ENCODE measurements around the gene GAB2.
"Not testable (repeated sequence)": the region's sequence is repeated elsewhere in the genome, so short reads cannot be mapped to it uniquely, and the experiment has no call there.

Gene GAB2

DNA sequence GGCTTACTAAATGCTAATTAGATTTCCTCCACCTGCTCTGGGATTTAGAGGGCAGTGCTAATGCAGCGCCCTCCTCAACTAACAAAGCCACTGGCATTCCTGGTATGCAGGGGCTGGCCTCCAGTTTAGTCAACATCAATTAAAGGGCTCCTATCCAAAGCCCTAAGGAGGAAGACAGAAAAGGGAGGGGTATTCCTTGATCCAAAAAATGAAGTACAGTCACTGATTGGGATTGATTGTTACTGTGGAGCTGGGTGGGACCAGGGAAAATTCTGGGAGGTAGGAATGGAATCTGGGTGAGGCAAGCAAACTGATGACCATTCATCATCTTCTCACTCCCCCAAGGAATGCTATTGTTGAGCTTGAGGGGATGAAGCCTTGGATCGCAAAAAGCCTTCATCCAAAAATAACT, 52.2 kb downstream of the GAB2 start:
- Histone ChIP-seq H3K27me3 (ENCODE audit: control insufficient read depth in 1 of 2, insufficient read depth in 2 of 2, low read length in 2 of 2) (no peaks in the 10 kb centered on the region), H3K9me3 (ENCODE audit: control insufficient read depth in 2 of 2, low read length in 2 of 2) (no peaks in the 10 kb centered on the region), H3K36me3 (ENCODE audit: control insufficient read depth in 2 of 2, insufficient read depth in 2 of 2, low read length in 2 of 2) (no peaks in the 10 kb centered on the region), H3K9ac (ENCODE audit: low read length in 2 of 2) (no peak overlapping the region), H3K4me3 (ENCODE audit: low read length in 2 of 2) (no peak overlapping the region), H3K4me1 (ENCODE audit: control insufficient read depth, insufficient read depth, low read length) (no peaks in the 10 kb centered on the region), H3K27ac (ENCODE audit: low read length) (no peak overlapping the region)

- Histone ChIP-seq H3K9ac (ENCODE audit: low read length in 2 of 2) (no peak overlapping the region), H3K27ac (ENCODE audit: low read length) (no peak overlapping the region)
Measured at GRCh38 chr11:78364128-78364751, 53.4 kb downstream of the GAB2 start.

DNA sequence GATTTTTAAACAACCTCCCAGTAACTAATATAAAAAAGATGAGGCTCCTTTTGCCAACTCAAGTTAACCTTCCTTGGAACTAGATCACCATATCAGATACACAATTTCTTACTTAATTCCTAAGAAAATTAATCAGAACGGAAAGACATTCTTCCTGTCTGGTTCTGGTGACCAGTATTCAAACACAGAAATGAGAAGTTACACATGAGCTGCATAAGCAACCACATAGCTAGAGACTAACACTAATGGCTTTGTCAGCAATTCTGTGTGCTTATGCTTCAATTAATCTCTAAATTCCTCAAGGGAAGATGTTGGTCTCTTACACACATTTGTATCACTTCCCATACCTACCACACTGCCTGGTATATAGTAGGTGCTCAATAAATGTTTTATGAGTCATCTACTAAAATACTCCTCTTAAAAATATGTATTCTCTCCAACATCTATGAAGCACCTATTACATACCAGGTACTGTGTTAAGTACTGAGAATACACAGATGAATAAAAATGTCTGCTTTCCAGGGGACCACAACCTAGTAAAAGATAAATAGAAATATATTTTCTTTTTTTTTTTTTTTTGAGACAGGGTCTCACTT, 54.5 kb downstream of the GAB2 start:
- Histone ChIP-seq H3K27ac (ENCODE audit: low read length) (no peak overlapping the region), H3K4me3 (ENCODE audit: low read length in 2 of 2) (no peak overlapping the region), H3K4me1 (ENCODE audit: control insufficient read depth, insufficient read depth, low read length) (no peaks in the 10 kb centered on the region), H3K27me3 (ENCODE audit: control insufficient read depth in 1 of 2, insufficient read depth in 2 of 2, low read length in 2 of 2) (no peaks in the 10 kb centered on the region), H3K36me3 (ENCODE audit: control insufficient read depth in 2 of 2, insufficient read depth in 2 of 2, low read length in 2 of 2) (no peaks in the 10 kb centered on the region), H3K9ac (ENCODE audit: low read length in 2 of 2) (no peak overlapping the region), H3K9me3 (ENCODE audit: control insufficient read depth in 2 of 2, low read length in 2 of 2) (no peaks in the 10 kb centered on the region)

More at GRCh38 chr11:78364128-78364751, 53.4 kb downstream of the GAB2 start:
- Histone ChIP-seq H3K4me3 (ENCODE audit: low read length in 2 of 2) (no peak overlapping the region), H3K4me1 (ENCODE audit: control insufficient read depth, insufficient read depth, low read length) (no peaks in the 10 kb centered on the region), H3K9me3 (ENCODE audit: control insufficient read depth in 2 of 2, low read length in 2 of 2) (no peaks in the 10 kb centered on the region), H3K36me3 (ENCODE audit: control insufficient read depth in 2 of 2, insufficient read depth in 2 of 2, low read length in 2 of 2) (no peaks in the 10 kb centered on the region), H3K27me3 (ENCODE audit: control insufficient read depth in 1 of 2, insufficient read depth in 2 of 2, low read length in 2 of 2) (no peaks in the 10 kb centered on the region)

DNA sequence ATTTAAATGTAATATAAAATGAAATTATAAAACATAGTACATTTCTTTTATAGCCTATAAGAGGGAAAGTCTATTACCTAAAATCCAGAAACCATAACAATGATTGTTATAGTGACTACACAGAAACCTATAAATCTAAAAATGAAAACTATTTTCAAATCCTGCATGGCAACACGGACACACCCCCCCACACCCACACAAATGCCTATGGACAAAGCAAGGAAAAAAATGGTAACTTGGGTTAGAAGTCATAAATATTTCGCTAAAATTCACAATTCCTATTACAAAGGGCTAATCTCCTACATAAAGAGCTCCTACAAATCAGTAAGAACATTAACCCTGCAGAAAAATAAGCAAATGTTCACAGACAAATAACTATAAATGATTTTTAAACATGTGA, 56.4 kb downstream of the GAB2 start:
- no peaks in the 10 kb centered on the region for H3K9me3 ChIP-seq (ENCODE audit: control insufficient read depth in 2 of 2, low read length in 2 of 2)
- H3K9ac ChIP-seq (ENCODE audit: low read length in 2 of 2) = no peak overlapping the region
- no peaks in the 10 kb centered on the region for H3K4me1 ChIP-seq (ENCODE audit: control insufficient read depth, insufficient read depth, low read length)
- no peaks in the 10 kb centered on the region for H3K27me3 ChIP-seq (ENCODE audit: control insufficient read depth in 1 of 2, insufficient read depth in 2 of 2, low read length in 2 of 2)
- no peak overlapping the region for H3K27ac ChIP-seq (ENCODE audit: low read length)
- no peaks in the 10 kb centered on the region for H3K36me3 ChIP-seq (ENCODE audit: control insufficient read depth in 2 of 2, insufficient read depth in 2 of 2, low read length in 2 of 2)
- H3K4me3 ChIP-seq (ENCODE audit: low read length in 2 of 2) = no peak overlapping the region

DNA sequence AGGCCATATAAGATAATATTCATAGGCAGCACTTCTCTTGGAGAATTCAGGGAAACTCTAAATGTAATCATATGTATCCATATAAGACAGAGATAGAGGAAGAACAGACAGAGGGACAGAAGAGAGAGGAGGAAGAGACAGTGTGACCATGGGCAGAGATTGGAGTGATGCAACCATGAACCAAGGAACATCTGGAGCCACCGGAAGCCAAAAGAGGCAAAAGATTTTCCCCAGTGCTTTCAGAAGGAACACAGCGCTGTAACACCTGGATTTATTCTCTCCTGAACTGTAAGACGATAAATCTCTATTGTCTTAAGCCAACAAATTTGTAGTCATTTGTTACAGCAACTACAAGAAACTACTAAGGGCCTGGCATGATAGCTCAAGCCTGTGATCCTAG, 57.7 kb downstream of the GAB2 start:
- Histone ChIP-seq H3K27me3 (ENCODE audit: control insufficient read depth in 1 of 2, insufficient read depth in 2 of 2, low read length in 2 of 2) (no peaks in the 10 kb centered on the region), H3K9me3 (ENCODE audit: control insufficient read depth in 2 of 2, low read length in 2 of 2) (no peaks in the 10 kb centered on the region), H3K36me3 (ENCODE audit: control insufficient read depth in 2 of 2, insufficient read depth in 2 of 2, low read length in 2 of 2) (no peaks in the 10 kb centered on the region), H3K9ac (ENCODE audit: low read length in 2 of 2) (no peak overlapping the region), H3K4me3 (ENCODE audit: low read length in 2 of 2) (no peak overlapping the region), H3K4me1 (ENCODE audit: control insufficient read depth, insufficient read depth, low read length) (no peaks in the 10 kb centered on the region), H3K27ac (ENCODE audit: low read length) (no peak overlapping the region)

GRCh38 chr11:78357924-78358323, 59.7 kb downstream of the GAB2 start:
- H3K27ac ChIP-seq (ENCODE audit: low read length); H3K4me1 ChIP-seq (ENCODE audit: control insufficient read depth, insufficient read depth, low read length); H3K36me3 ChIP-seq (ENCODE audit: control insufficient read depth in 2 of 2, insufficient read depth in 2 of 2, low read length in 2 of 2); H3K4me3 ChIP-seq (ENCODE audit: low read length in 2 of 2); H3K9me3 ChIP-seq (ENCODE audit: control insufficient read depth in 2 of 2, low read length in 2 of 2); H3K27me3 ChIP-seq (ENCODE audit: control insufficient read depth in 1 of 2, insufficient read depth in 2 of 2, low read length in 2 of 2); H3K9ac ChIP-seq (ENCODE audit: low read length in 2 of 2): not testable (repeated sequence)

- H3K36me3 ChIP-seq (ENCODE audit: control insufficient read depth in 2 of 2, insufficient read depth in 2 of 2, low read length in 2 of 2); H3K4me3 ChIP-seq (ENCODE audit: low read length in 2 of 2); H3K9me3 ChIP-seq (ENCODE audit: control insufficient read depth in 2 of 2, low read length in 2 of 2); H3K9ac ChIP-seq (ENCODE audit: low read length in 2 of 2); H3K4me1 ChIP-seq (ENCODE audit: control insufficient read depth, insufficient read depth, low read length); H3K27ac ChIP-seq (ENCODE audit: low read length); H3K27me3 ChIP-seq (ENCODE audit: control insufficient read depth in 1 of 2, insufficient read depth in 2 of 2, low read length in 2 of 2): not testable (repeated sequence)
Measured at GRCh38 chr11:78357425-78357824, 60.2 kb downstream of the GAB2 start.

DNA sequence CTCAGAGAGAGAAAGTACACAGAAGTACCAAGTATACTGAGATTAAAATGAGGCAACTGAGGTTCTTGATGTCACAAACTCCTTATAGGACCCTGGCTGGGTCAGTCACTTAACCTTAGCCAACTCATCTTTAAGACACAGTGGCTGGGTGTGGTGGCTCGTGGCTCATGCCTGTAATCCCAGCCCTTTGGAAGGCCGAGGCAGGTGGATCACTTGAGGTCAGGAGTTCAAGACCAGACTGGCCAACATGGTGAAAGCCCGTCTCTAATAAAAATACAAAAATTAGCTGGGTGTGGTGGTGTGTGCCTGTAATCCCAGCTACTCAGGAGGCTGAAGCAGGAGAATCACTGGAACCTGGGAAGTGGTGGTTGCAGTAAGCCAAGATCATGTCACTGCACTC, 61.9 kb downstream of the GAB2 start:
- H3K36me3 ChIP-seq (ENCODE audit: control insufficient read depth in 2 of 2, insufficient read depth in 2 of 2, low read length in 2 of 2); H3K9me3 ChIP-seq (ENCODE audit: control insufficient read depth in 2 of 2, low read length in 2 of 2); H3K27ac ChIP-seq (ENCODE audit: low read length); H3K4me3 ChIP-seq (ENCODE audit: low read length in 2 of 2); H3K9ac ChIP-seq (ENCODE audit: low read length in 2 of 2); H3K27me3 ChIP-seq (ENCODE audit: control insufficient read depth in 1 of 2, insufficient read depth in 2 of 2, low read length in 2 of 2); H3K4me1 ChIP-seq (ENCODE audit: control insufficient read depth, insufficient read depth, low read length): not testable (repeated sequence)

DNA sequence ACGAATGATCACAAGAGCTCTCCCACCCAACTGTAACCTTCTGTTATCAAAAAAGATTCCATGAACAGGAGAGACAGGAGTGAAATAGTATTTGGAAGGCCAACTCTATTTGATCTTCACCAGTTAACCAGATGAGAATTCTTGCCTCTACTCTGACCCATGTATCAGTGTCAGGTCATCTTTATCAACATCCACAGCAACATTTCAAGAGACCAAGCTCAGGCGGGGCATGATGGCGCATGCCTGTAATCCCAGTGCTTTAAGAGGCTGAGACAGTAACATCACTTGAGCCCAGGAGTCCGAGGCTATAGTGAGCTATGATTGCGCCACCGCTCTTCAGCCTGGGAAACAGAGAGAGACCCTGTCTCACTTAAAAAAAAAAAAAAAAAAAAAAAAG, 62.3 kb downstream of the GAB2 start:
- Histone ChIP-seq H3K27me3 (ENCODE audit: control insufficient read depth in 1 of 2, insufficient read depth in 2 of 2, low read length in 2 of 2) (no peaks in the 10 kb centered on the region), H3K9me3 (ENCODE audit: control insufficient read depth in 2 of 2, low read length in 2 of 2) (no peaks in the 10 kb centered on the region), H3K9ac (ENCODE audit: low read length in 2 of 2) (no peak overlapping the region), H3K4me1 (ENCODE audit: control insufficient read depth, insufficient read depth, low read length) (no peaks in the 10 kb centered on the region), H3K4me3 (ENCODE audit: low read length in 2 of 2) (no peak overlapping the region), H3K36me3 (ENCODE audit: control insufficient read depth in 2 of 2, insufficient read depth in 2 of 2, low read length in 2 of 2) (no peaks in the 10 kb centered on the region), H3K27ac (ENCODE audit: low read length) (no peak overlapping the region)

DNA sequence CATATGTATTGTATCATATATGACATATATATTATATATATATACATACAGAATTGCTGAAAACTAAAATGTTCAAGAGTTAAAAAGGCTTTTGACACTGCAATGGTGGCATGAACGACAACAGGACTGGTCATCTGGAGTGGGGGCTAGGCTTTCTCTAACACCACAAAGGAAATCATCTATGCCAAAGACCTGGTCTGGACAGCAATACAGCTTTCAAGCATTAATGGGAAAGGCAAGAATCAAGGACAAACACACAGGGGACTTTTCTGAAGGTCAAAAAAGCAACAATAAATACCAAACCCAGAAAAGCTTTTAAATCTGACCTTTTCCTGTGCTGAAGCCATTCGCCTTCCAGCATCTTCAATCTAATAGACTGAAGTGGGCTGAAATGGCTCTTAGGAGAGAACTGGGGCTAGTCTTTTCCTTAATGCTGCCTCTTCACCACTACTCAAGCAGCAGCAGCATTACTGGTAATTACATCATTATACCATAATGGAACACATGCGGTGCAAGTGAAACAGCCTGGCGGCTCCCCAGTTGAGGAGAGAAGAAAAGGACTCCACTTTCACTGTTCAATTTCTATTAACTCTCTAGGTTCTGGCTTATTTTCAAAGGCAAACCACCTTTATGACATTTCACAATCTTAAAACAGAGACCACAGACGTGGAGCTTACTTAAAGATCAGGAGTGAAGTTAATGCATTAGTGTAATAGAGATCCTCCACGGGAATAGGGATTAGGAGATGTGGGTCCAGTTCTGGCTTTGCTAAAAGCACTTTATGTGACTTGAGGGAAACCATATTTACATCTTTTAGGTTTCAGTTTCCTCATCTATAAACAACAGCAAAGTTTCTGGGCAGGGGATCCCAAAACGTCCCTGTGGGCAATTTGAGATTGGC, 63.0 kb downstream of the GAB2 start:
- H3K4me3 ChIP-seq (ENCODE audit: low read length in 2 of 2) = no peak overlapping the region
- H3K36me3 ChIP-seq (ENCODE audit: control insufficient read depth in 2 of 2, insufficient read depth in 2 of 2, low read length in 2 of 2) = no peaks in the 10 kb centered on the region
- no peak overlapping the region for H3K9ac ChIP-seq (ENCODE audit: low read length in 2 of 2)
- no peaks in the 10 kb centered on the region for H3K27me3 ChIP-seq (ENCODE audit: control insufficient read depth in 1 of 2, insufficient read depth in 2 of 2, low read length in 2 of 2)
- H3K4me1 ChIP-seq (ENCODE audit: control insufficient read depth, insufficient read depth, low read length) = peaks cover 2% of the 10 kb centered on the region
- no peak overlapping the region for H3K27ac ChIP-seq (ENCODE audit: low read length)
- no peaks in the 10 kb centered on the region for H3K9me3 ChIP-seq (ENCODE audit: control insufficient read depth in 2 of 2, low read length in 2 of 2)

Measured in stomach smooth muscle (tissue), 2 donors.